ENCODE measurements around the gene SST.
A peak's percentile ranks its signal among the peaks of the same experiment; 100 is the strongest.
"Not testable (repeated sequence)": the region's sequence is repeated elsewhere in the genome, so short reads cannot be mapped to it uniquely, and the experiment has no call there.

SST gene

DNA sequence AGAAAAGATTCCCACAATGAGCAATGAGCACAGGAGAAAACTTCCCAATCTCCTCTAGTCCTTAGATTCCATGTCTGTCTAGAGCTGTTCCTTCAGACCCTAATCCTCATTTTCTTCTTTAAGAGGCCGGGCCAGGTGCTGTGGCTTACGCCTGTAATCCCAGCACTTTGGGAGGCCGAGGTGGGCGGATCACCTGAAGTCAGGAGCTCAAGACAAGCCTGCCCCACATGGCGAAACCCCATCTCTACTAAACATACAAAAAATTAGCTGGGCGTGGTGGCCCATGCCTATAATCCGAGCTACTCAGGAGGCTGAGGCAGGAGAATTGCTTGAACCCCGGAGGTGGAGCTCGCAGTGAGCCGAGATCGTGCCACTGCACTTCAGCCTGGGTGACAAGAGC is 11.6 kb upstream of the SST start:
- DNase-seq = not testable (repeated sequence)

DNA sequence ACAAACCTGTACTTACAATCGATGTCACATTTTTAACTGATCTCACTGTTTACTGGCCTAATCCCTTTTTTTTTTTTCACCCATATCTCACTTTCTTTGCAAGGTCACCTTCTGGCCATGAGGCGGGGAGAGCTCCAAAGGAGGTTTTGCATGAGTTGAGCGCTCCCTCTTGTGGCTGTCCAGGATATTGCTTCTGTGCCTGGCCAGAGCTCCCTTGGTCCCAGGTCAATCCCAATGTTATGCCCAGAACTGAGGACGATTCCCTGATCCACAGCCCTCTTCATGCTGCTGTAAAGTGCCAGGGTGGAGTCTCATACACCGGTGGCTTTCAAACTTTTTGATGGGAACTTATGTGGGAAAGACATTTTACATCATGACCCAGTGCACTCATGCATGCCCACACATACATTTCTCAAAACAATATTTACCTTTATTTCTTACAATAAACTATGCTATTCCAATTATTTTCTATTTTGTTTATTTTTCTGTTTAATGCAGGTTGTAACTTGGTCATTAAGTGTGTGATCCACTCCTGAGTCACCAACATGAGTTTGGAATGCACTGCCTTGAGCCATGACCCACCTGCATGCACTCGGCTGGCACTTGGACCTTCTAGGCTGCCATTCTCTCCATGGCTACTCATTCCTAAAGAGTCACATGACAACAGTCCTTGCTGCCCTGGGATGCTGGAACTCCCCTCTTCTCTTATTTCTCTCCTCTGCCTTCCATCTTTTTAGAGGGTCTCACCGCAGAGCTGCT is 9.6 kb upstream of the SST start:
- peak; percentile 56 to 63 for DNase-seq

DNA sequence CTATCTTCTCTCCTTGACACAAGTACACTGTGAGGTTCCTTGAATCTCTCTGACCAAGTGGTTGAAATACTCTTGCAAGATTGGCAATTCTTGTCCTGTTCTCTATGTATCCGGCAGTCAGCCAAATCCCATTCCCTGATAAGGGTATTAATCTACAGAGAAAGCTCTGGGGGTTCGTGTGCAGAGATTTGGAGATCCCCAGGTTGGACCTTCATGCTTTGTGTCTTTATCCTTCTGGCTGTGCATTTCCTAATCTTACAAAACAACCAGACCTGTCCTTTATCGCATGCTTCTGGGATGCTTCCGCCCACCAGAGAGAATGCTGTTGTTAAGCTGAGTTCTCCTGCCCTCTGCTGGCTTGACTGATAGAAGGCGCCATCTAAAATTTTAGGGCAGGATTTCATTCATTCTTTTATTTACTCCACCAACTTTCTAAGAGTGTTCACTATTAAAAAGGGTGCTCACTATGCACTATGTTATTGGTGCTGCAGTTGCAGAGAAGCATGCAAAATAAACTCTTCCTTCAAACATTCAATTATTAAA is 8.6 kb upstream of the SST start:
- DNase-seq = peak in 1 of 2 donors; percentile 24

DNA sequence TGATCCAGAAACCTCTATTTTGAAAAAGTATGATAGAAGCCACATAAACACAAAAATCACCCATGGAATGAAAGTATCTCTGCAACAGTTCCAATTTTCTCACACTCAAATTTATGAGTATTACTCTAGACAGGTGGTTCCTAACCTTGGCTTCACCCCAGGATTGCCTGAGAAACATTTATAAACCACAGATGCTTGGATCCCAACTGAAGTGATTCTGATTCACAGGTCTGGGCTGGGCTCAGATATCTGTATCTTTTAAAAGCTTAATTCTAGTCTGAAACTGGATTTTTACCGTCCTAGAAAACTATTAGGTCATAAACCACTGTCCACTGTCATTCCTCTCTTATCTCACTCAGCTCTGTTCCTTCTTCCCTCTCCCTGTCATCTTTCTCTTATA is 7.4 kb upstream of the SST start:
- no peak for DNase-seq

DNA sequence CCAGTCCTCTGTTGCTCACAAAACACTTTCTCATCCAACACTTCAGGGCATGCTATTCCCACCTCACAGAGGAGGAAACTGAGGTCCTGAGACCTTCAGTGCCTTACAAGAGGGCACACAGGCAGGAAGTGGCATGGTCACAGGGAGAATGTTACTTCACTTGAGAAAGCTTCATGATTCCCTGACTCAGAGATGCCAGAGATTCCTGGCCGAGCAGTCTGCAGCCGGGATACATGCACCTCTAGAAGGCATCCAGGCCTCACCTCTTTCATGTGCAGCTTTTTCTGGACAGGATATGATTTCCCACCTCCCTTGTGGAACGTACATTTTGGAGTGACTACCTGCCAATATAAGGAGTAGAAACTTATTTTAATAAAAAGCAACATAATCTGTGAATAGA is 2.8 kb upstream of the SST start:
- DNase-seq = no peak

DNA sequence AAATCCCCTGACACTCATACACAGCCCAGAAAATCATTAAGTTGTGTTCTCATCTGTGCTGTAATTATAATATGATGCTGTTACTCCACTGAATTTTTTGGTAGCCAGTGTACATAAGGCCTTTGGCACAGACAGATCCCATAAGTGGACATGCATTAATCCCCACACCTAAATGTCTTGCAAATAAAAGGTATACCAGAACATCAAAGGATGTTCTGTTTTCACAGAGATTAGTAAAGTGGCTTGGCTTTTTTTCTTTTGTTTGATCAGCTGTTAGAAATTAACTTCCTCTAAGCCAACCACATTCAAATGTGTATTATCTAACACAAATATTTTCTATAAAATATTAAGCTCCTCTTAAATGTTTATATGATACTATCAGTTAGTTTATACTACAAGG is 2.7 kb downstream of the SST start:
- no peak for DNase-seq

DNA sequence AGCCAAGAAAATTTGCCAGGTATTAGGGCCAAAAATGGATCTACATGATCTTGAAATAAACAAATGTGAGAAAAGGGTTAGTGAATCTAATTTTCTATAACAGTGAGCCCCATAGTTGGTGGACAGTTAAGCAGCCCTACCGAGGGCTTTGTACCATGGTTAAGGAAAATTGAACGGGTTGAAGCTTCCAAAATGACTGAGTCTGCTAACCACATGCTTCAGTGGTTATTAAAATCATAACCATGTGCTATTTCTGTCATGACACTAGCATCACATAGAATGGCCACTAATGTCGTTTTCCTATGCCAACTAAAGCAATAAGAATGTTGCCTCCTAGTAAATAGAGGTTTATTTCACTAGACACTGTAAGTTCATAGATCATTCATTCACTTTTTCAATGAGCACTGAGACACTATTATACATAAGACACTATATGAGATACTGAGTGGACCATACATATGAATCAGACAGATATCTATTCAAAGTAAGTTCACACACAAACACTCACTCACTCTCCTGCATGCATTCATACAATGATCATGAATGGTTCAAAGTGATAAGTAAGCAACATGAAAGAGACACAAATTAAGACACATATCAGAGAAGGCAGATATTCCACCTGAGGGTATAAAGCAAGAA is 4.3 kb downstream of the SST start:
- DNase-seq = no peak

DNA sequence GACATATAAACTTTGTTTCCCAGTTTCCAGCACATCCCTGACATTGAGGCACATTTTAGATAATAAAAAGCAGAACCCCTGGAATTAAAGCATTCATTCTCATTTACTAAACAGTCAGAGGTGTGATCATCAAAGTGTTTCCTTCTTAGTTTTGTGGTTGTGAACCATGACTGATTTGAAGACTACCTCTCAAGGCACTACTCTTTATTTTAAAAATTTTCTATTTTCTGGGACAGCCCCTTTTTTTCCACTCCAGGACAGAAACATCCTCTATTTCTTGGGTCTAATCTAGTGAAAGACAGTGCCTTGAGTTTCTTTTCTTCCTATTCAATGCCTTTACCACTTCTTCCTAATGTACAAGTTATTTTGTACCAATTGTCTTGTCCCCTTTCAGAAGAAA is 5.2 kb downstream of the SST start:
- no peak for DNase-seq

DNA sequence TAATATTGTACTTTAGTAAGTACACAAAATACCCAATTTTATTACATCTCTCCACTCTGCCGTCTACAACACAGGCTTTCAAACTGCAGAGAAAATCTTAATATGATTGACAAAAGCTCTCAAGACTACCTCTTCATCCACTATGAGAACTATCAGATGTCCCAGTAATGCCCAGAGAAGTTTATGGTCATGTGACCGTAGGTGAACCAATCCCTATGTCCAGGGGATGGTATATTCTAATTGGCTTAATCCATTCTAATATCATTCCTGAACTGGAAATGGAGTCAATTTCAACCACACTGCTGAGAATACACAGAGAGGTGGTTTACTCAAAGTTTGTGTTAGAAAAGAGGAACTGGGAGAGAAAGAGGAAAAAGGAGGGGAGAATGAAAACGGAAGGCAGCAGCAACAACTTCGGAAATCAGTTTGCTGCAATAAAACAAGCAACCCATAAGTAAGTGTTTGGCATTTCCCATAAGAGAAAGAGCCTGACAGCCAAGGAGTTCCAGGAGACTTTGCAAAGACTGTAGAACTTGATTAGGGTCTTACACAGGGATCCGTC is 7.3 kb downstream of the SST start:
- DNase-seq = no peak

DNA sequence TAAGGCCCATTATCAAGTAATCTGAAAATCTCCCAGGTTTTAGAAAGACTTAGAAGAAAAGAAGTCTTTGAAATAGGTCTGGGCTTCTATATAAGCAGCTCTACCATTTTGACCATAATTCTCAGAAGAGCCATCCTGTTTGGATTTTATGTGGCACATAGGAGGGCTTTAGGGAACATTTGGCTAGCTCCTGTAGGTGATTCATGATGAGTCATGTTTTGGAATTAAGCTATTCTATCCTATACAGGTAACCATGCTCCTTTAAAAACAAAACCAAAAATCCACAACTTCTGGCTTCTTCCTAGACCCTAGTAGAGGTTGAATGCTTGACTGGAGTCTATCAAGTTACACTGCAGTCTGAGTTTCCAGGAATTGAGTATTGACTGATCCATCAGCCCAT is 8.9 kb downstream of the SST start:
- DNase-seq = no peak

DNA sequence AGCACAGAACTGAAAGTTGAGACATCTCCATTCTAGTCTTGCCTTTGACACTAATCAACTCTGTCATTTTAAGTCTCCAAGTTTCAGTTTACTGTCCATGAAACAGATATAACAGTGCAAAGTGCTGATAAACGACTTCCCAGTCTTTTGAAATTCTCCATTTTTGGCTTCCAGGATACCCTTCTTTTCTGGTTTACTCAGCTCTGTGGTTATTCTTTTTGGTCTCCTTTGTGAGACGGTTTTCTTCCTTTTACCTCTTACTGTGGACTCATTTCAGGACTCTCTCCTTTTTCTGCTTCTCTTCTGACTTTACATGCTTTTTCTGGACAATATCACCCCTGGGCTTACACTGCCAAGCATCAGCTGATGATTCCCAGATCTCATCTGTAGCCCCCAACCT is 18.9 kb downstream of the SST start:
- no peak for DNase-seq

DNA sequence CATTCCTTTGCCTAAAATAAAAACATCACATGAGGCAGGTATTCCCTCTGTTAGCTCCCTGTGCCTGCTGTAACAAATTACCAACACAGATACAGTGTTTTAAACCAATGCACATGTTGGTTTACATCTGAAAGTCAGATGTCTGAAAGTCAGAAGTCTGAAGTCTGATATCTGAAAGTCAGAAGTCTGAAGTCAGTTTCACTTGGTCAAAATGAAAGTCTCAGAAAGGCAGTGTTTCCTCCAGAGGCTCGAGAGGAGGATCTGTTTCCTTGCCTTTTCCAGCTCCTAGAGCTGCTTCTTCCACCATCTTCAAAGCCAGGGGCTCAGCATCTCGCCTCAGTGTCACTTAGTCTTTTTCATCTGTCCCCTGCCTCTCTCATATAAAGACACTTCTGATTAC is 22.0 kb downstream of the SST start:
- DNase-seq = no peak

DNA sequence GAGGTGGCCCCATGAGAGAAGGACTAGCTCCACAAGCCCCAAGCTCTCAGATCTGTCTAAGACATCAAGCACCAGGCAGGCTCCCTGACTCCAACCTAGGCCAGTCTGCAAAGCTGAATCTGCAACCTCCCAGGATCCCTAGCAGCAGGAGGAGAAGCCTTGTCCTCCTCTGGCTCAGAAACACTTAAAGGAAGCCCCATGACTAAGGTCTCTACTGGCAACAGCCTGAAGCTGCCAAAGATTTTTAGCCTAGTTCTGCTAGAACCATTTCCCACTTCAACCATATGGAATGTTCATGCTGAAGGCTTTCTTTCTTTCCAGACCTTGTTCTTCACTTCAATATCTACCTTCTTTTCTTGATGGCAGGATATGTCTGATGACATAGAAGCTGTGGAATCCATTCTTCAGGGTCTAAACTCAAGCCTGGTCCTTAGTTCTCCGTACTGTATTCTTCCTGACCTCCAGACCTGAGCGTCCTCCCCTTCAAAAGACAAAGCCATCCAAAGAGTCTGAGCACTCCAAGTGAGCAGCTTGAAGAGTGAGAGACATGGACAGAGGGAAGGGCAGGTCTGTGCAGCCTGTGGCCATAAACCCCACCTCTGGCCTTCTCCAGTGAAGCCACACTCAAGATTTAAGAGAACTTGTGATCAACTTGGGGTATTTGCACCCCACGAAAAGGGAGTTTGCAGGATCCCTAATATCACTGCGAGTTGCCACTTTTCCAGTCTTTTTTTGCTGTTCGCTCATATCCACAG is 23.1 kb downstream of the SST start:
- no peak for DNase-seq

DNA sequence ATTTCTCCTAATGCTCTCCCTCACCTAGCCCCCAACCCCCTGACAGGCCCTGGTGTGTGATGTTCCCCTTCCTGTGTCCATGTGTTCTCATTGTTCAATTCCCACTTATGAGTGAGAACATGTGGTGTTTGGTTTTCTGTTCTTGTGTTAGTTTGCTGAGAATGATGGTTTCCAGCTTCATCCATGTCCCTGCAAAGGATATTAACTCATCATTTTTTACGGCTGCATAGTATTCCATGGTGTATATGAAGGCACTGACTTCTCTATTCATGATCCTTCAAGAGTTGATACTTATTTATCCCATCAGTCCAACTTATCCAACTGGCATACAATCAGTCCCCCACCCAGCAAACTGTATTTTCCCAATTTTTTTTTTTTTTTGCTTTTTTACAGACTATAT is 24.8 kb downstream of the SST start:
- not testable (repeated sequence) for DNase-seq

DNA sequence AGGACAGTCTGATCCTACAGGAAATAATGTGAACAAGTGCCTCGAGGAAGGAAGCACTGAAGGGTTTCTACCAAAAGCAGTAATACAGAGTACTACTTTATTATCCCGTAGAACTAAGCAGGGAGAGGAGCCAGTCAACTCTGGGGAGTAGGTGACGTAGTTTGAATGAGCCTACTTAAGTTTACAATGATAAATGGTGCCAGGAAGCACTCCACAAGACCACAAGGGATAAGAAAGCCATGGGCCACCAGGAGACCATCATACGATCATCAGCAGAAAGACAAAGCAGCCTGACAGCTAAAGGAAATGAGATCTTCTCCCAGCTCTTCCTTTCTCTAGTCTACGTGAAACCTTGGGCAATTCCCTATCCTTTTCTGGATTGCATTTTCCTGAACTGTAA is 27.3 kb downstream of the SST start:
- no peak for DNase-seq

DNA sequence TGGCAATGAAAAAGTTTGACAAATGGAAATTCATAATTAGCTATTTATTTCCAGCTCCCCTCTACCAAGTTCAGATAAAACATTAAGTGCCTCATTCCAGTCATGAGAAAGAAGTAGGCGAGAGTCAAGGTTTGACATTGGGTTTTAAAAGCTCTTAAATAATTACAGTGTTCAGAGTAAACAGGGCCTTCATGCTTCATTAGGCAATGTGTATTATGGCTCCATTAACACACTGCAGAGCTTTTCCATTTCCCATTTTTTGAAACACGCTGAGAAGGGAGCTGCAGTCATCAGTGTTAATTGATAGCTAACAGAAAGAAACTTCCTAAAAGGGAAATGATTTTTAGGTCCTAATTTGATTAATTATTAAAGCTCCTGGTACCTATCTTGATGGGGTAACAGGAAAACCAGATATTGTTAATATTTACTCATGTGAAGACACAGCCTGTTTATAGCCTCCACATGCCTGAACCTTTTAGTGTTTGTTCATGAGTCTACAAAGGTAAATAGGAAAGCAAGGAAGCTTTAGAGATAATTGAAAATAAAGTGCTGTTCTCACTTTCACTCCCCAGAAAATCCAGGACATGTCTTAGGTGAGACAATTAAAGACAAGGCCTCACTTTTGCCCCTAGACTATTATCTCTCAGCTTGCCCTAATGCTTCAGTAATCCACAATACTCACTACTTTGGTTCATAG is 28.7 kb downstream of the SST start:
- no peak for DNase-seq

DNA sequence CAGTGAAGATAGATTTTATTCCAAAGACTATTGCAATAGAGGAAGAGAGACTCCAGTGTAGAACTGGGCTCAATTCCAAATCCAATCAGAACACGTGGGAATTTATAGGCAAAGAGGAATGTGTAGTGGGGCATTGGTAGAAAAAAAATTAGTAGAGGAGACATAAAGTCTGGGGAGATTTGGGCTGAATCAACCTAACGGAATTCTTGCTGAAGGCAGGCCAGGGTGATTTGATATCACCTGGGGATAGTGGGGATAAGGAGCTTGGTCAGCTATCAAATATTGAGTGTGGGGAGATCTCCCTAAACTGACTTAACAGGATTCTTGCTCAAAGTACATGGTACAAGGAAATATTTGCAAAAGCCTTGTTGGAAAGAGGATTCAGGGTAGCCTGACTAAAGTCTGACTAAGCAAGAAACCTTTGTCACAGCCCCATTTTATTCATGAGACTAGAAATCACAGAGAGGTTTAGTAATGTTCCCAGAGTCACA is 29.6 kb downstream of the SST start:
- DNase-seq = no peak

DNA sequence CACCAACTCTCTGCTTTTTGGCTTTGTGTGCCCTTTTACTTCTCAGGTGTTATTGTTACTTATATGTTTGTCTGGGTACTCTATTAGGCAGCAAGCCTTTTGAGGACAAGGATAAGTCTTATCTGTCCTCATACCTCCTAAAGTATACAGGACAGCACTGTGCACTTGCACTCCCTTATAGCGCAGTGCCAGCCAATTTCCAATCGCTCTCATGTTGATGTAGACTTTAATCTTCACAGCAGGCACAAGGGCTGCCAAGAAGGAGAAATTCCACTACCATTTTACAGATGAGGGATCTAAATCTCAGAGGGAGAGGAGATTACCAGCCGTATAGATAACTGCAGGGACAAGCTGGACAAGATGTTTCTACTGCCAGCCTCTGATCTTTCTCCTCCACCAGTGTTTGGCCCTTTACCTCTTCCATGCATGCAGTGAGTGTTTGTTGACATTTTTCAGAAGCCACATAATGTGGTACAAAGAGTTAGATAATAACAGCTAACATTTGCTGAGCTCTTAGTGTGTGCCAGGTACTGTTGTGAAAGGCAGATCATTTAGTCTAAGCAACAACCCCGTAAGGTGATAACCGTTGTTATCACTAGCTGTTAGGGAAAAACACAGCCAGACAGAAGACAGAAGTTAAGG is 30.1 kb downstream of the SST start:
- DNase-seq = no peak

DNA sequence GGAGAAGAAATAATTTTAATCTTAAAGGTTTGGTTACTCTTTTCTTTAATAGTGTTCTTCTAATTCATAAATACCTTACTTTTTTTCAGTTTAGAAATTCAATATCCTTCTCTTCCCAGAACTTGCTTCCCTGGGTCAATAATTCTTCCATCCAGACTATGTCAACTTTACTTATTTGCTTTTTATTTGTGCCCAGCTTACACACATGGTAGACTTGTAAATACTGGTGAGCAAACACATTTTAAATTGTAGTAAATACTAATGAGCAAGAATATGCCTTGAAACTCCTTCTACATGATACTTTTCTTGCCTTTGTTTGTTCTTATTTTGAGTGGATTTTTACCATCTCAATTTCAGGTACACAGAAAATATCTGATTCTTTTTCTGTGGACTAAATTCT is 33.7 kb downstream of the SST start:
- DNase-seq = no peak

DNA sequence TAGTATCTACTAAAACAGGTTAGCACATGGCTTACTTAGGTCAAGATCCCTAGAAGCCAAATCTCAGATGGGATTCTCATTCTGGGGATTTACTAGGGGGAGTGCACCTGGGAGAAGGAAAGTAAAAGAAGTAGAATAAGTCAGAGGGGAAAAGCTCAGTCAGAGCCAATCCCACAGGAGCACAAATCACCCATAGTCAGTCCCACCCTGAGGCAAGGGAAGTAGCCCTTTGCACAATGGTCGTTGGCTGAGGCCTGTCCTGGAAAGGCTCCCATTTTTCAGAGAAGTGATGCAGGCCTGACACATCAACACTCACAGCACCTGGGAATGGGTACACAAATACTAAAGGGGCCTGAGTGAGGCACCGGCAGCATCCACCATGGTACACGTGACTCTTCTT is 39.8 kb downstream of the SST start:
- DNase-seq = no peak

DNA sequence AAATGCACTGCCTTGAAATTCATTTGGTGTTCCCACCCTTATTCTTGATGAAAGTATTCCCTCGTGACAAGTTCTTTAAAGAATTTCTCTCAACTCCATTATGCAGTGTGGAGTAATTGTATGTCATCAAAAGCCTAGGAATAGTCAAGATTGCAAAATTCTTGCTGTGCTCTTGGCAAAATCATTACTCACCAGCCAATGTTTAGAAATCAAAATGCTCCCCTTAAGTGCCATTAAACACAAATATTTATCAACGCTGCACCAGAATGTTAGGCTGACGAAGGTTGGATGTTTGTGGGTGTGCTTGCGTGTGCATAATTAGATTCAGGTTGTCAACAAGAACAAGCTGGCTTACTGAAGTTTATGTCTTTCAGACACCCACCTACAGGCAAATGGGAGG is 40.5 kb downstream of the SST start:
- DNase-seq = no peak

DNA sequence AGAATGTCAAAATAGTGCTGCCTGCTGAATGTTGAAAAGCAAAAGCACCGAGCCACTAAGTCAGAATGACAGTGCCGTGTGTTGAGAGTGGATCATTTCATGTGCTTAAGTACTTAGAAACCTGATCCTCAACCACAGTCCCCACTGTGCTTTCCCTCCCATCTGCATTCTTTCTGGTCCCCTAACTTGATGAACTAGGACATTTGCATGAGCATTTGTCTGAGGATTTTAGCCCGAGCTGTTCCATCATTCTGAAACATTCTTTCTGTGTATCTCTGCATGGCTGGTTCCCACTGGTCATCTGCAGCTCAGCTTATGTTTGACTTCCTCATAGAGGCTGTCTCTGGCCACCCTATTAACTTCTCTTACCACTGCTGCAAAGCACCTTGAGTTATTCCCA is 42.0 kb downstream of the SST start:
- DNase-seq = no peak
